Kidney tubule cell (primary cell): ENCODE measurements around the gene TMEM178B.
"Not testable (repeated sequence)": the region's sequence is repeated elsewhere in the genome, so short reads cannot be mapped to it uniquely, and the experiment has no call there.

Experiments used
- DNase-seq: peaks from one replicate; pipeline ENCODE4 v3.0.0-alpha.2; 2018; ENCODE audit warnings: low spot score

The TMEM178B gene

DNA sequence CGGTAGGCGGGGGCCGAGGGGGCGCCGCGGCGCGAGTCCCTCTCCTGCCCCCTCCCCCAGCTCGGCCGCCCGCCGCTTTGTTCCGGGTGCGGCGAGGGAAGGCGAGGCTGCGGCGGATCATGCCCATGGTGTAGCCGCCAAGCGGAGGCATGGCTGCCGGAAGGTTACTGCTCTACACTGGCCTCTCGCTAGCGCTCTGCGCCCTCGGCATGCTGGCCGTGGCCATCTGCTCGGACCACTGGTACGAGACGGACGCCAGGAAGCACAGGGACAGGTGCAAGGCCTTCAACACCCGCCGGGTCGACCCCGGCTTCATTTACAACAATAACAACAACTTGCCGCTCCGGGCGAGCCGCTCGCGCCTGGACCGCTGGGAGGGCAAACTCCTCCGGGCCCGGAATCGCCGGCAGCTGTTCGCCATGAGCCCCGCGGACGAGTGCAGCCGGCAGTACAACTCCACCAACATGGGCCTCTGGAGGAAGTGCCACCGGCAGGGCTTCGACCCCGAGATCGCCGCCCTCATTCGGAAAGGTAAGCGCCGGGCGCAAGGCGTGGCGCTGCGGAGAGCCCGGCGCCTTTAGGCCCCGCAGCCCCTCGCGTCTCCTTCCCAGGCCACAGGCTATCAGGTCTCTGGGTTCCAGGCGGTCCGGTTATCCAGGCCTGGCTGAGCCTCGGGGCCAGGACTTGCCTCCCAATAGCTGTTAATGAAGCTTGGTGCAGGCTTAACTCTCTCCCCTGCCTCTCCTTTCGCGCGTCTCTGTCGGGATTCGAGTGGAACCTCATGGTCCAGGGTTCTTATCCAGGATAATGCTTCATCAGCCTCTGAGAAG lies 513 bp downstream of the TMEM178B start:
- DNase-seq = peak; percentile 54

DNA sequence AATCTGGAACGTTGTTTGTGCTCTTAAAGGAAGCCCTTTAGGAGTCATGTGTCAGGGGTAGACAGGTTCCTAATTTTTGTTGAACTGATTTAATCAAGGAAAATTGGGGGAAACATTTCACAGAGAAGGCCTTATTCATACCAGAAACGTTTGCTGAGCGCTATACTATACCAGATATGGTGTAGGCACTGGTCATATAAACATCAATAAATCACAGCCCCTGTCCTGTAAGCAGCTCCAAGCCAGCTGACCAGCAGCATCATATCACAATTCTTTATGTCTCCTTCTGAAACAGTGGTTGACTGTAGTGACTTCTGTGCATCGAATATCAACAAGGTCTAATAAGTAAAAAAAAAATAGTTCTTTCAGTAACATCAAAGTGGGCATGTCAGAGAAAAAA lies 1.1 kb downstream of the TMEM178B start:
- DNase-seq = no peak

- peak; percentile 74 for DNase-seq
Observed at GRCh38 chr7:141076377-141076776, 2.5 kb downstream of the TMEM178B start.

- no peak for DNase-seq
Observed at GRCh38 chr7:141079219-141079618, 5.4 kb downstream of the TMEM178B start.

GRCh38 chr7:141089490-141089889 lies 15.6 kb downstream of the TMEM178B start:
- not testable (repeated sequence) for DNase-seq

GRCh38 chr7:141094336-141095070 lies 20.6 kb downstream of the TMEM178B start:
- no peak for DNase-seq

- no peak for DNase-seq
Observed at GRCh38 chr7:141097430-141097829, 23.6 kb downstream of the TMEM178B start.

GRCh38 chr7:141102436-141102835 lies 28.6 kb downstream of the TMEM178B start:
- no peak for DNase-seq

GRCh38 chr7:141103847-141104429 lies 30.1 kb downstream of the TMEM178B start:
- DNase-seq = no peak

DNA sequence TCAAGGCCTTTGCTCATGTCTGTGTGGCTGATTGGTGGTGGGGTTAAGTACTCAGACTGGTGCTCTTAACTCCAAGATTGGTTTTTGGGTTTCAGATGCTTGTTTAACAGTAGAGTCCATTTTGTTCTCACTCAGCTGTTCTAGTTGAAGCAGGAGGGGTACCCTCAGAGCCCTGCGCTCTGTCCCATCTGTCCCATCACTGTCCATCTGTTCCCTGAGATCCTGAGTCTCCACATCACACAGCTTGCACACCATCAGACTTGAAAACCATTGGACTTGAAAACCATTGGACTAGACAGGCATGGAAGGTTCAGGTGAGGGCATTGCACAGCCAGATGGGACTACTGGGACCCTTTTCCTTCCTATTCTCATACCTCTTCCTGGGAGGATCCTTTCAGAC lies 39.3 kb downstream of the TMEM178B start:
- no peak for DNase-seq

GRCh38 chr7:141114029-141114664 lies 40.3 kb downstream of the TMEM178B start:
- no peak for DNase-seq

DNA sequence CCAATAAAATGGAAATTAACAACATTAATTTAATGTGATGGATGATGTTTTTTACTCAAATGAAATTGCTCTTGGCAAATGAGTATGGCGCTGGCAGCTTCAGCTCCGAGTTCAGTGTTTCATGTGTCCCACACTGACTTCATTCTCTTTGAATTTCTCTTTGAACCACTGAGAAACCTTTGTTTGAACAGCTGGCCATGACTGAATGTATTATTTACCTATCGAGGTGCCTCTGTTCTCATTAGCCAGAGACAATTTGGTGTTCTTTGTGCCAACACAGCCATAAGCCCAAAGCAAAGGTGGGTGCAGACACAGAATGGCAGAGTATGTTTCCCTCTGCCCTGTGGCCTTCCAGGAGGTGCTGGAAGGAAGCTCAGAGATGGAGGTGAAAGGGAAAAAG lies 42.1 kb downstream of the TMEM178B start:
- no peak for DNase-seq

DNA sequence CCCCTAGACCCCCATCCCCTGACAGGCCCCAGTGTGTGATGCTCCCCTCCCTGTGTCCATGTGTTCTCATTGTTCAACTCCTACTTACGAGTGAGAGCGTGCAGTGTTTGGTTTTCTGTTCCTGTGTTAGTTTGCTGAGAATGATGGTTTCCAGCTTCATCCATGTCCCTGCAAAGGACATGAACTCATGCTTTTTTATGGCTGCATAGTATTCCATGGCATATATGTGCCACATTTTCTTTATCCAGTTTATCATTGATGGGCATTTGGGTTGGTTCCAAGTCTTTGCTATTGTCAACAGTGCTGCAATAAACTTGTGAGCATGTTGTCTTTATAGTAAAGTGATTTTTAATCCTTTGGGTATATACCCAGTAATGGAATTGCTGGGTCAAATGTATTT lies 42.8 kb downstream of the TMEM178B start:
- not testable (repeated sequence) for DNase-seq

DNA sequence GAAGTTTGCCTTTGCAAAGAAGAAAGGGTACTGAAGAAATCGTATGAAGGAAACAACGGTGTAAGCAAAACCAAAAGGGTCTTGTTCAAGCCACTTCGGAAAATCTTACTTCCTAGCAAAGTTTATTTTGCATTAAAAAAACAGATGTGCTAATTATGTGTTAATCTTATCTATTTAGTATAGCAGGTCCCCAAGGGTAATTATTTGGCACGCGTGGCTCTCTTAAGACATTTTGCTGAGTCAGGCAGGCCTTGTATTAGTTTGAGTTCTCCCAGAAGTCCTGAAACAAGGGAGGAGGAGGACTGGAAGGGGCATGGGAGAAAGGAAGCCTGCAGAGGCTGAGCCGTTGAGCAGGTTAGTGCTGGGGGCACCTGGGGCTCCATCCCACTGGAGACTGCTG lies 44.9 kb downstream of the TMEM178B start:
- DNase-seq = no peak

GRCh38 chr7:141119187-141119586 lies 45.3 kb downstream of the TMEM178B start:
- DNase-seq = no peak

DNA sequence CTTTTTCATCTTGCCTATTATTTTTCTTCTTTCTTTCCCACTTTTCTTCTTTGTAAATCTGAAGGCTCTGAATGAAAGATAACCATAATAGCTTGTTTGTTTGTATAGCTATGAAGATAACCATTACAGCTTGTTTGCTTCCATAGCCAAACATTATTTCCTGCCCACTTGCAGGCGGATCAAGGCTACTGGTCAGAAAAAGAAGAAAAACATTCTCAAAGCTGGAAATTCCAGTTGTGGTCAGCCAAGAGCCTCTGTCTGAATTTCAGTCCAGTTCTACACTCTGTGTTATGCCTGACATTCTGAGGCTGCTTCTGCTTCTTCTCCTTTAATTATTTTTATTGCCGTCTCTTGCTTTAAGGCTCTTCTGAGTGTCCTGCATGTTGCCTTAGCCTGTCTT lies 48.9 kb downstream of the TMEM178B start:
- DNase-seq = peak; percentile 4

DNA sequence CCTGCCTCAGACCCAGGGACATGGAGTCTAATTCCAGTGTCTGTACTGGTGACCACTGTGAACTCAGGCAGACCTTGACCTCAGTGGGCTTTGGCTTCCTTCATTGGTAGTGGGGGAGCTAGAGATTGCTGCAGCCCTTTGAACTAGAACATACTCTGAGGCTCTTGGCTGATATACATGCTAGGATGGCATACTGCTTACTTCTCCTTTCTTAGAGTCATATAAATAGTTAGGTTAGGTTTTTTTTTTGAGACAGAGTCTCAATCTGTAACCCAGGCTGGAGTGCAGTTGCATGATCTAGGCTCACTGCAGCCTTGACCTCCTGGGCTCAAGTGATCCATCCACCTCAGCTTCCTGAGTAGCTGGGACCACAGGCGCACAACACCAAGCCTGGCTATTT lies 49.7 kb downstream of the TMEM178B start:
- DNase-seq = no peak

DNA sequence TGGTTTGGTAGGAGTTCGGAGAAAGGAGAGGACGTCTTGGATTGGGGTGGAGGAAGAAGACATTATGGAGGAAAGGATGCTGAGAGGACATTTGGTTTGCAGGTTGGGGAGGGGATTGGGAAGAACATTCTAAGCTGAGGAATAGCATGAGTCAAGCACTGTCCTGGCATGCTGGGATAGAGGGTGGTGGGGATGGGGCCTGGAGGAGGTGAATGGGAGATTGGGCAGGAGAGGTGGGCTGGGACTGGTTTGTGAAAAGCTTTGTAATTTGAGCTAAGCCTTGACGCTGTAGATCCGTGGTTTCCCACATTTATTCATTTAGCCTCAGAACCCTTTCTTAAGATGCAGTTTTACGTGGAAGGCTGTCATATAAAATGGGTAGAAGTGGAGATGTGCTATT lies 52.2 kb downstream of the TMEM178B start:
- DNase-seq = no peak

- peak; percentile 30 for DNase-seq
Observed at GRCh38 chr7:141128506-141128905, 54.6 kb downstream of the TMEM178B start.

GRCh38 chr7:141128931-141129330 lies 55.1 kb downstream of the TMEM178B start:
- DNase-seq = no peak

DNA sequence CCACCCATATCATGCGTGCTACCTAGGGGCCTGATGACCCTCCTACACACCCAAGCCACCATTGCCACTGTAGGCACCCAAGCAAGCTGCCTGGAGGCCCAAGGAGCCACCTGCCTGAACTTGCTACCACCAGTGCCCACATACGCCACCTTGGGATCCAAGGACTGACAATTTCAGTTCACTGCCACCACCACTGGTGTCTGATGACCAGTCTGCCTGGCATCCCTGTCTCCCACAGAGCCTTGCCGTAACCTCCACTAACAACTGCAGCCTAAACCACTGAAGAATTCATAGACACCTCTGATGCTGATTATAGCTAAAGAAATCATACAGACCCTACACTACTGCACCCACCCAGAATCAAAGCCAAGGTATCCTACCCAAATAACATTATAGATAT lies 58.8 kb downstream of the TMEM178B start:
- no peak for DNase-seq

- no peak for DNase-seq
Observed at GRCh38 chr7:141133646-141134045, 59.8 kb downstream of the TMEM178B start.

DNA sequence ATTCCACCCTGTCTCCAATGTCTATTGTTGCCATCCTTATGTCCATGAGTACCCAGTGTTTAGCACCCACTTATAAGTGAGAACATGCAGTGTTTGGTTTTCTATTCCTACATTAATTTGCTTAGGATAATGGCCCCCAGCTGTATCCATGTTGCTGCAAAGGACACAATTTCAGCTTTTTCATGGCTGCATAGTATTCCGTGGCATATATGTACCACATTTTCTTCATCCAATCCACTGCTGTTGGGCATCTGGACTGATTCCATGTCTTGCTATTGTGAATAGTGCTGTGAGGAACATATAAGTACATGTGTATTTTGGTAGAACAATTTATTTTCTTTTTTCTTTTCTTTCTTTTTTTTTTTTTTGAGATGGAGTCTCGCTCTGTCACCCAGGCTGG lies 68.2 kb downstream of the TMEM178B start:
- DNase-seq = no peak
